CD4-positive, alpha-beta T cell treated with Interleukin-2 at 100 ng/mL for 4 hours (primary cell): ENCODE measurements around the gene FYCO1.
A peak's percentile ranks its signal among the peaks of the same experiment; 100 is the strongest.

Experiments used
- DNase-seq: peaks from one replicate; pipeline ENCODE4 v3.0.0-alpha.2; 2020; ENCODE audit warnings: low spot score

Gene FYCO1

DNA sequence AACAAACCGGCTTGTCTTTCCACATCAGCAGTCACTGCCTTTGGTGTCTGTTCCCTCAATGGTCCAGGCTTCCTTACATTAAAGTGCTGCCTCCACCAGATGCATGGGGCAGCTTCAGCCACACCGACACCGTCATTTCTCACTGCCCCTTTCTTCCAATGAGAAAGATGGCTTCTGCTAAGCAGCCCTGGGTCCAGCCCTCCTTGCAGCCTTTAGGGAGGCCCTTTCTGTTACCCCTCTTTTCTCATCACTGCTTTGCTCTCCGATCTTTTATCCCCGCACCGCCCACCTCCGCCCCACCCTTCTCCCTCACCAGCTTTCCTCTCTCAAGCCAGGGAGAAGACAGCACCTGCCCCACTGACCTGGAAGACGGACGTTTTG lies 80.6 kb downstream of the FYCO1 start:
- DNase-seq: no peak

DNA sequence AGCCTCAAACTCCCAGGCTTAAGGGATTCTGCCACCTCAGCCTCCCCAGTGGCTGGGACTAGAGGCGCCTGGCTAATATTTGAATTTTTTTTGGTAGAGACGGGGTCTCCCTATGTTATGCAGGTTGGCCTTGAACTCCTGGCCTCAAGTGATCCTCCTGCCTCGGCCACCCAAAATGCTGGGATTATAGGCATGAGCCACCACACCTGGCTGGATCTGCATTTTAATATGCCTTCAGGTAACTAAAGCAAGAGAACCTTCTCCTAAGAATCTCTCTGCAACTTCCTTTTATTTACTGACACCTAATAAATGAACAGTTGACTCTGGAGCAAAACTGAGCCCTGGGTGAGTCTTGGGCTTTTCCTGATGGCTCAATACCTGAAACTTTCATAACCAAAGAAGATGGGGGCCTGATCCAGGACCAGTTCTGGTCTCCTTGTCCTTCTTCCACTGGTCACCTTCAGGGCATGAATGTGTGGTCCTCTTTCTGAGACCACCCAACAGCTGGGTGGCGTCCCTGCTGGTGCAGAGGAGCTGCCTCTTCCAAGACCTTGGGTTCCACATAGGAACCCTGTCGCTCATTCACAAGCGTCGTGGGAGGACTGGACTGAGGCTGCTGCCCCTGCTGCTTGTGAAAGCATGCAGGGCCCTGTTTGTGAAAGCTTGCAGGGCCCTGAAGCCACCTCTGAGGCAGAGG lies 81.1 kb downstream of the FYCO1 start:
- no peak for DNase-seq

DNA sequence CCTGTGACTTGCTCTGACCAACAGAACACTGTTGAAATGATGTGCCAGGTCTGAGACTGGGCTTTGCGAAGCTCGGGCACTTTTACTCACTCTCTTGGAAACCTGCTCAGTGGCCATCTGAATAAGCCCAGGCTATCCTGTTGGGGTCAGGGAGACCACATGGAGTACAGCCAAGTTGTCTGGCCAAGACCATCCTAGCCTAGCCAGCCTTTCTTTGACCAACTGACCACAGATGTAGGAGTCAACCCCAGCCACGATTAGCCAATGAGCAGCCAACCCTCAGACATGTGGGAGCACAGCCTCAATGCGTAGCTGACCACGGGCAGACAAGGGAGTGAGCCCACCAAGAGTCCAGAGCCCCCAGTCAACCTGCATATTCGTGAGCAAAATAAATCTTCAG lies 83.2 kb downstream of the FYCO1 start:
- no peak for DNase-seq

- DNase-seq: no peak
These were observed 84.0 kb downstream of the FYCO1 start for GRCh38 chr3:45911511-45912226.

- DNase-seq: no peak
These were observed 84.7 kb downstream of the FYCO1 start for GRCh38 chr3:45910892-45911291.

DNA sequence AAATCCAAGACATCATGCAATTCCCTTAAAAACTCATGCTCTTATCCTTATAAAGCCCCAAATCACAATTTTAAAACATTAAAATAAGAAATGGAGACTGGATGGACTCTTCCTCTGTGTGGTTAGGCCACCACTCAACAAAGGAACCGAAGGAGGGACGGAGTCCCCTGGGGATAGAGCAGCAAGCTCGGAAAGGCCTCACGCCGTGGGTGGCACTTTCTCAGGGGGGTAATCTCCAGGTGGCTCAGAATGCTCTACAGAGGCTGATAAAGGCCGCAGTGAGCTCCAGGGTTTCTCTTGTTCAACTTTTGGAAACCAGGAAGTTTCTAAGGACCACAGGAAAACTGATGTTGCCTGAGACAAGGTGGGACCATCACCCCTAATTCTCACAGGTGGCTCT lies 86.1 kb downstream of the FYCO1 start:
- no peak for DNase-seq

GRCh38 chr3:45908761-45909160 lies 86.9 kb downstream of the FYCO1 start:
- DNase-seq: no peak

DNA sequence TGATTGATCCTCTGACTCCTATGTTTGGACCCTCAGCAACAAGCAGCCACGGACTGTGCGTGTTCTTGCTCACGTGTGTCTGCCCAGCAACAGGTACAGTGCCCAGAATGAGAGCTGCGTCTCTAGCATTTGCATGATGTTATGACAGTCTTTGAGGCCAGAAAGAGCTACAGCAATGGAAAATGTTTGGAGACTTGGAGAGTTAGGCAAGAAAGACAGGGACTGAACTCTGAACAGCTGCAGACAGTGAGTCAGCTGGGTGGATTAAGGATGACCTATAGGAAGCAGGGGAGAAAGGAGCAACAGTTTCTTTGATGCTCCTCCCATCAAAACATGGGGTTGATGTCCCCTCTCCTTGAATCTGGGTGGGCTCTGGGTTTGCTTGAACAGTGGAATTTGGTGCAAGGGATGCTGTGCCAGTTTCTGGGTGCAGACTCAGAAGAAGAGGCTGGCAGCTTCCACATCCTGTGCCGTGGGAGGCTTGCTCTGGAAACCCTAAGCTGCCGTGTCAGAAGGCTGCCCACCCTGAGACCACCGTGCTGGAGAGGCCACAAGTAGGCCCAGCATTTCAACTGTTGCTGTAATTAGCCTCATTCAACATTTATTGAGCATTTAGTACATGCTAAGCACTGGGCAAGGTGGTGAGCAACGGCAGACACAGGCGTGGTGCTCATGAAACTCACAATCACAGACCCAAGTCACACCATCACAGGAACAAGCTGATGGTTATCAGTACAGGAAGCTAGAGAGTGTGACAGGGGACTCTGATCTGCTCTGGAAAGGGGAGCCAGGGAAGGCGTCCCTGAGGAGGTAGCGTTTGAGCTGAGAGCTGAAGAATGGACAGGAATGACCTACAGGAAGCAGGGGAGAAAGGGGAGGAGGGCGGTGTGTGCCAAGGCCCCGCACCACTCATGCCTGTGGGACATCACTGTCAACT lies 87.6 kb downstream of the FYCO1 start:
- peak; percentile 45 for DNase-seq

DNA sequence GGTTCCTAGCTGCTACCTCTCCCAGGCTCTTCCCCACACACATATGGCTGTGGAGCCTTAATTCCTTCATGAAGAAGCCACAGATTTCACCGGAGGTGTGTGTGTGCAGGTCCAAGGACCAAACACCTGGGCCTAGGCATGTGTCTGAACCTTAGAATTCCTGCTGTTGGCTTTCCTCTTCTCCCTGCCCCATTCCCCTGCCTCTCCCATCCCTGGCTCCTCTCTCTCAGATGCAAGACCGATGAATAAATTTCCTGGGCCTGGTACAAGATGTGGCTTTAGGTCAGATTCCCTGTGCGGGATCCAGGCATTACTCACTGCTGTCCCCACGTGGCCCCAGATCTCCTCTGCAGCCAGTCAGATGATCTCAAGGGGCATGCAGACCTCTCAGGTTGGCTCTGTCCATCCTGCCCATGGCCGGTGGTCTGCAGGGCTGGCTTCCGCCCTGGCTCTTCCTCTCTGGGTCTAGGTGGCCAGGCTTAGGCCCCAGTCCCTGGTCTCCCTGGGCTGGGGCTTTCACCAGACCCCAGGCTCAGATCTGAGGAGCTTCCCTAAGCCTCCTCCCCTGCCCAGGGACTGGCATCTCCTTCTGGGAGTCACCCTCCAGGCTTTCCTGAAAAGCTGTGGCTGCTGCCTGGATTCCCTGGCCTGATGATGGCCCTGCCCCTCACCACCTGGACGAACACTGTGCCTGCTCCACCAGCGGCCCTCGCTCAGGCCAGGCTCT lies 88.8 kb downstream of the FYCO1 start:
- no peak for DNase-seq

DNA sequence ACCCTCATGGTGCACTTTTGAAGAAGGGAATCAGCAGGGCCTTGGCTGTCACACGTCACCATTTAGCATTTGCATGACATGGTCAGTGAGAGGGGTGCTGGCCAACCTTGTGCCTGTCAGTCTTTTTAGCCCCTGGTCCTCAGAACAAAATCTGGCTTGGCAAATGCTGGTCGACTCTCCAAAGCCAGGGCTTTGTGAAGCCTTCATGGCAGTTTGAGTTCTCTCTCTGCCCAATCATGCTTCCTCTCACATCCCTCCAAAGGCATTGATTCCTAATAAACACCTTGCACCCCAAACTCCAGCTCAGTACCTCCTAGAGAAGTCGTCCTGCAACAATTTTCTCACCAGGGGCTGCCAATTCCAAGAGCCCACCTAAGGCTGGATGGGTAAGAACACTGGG lies 89.9 kb downstream of the FYCO1 start:
- no peak for DNase-seq

- no peak for DNase-seq
These were observed 90.7 kb downstream of the FYCO1 start for GRCh38 chr3:45904931-45905330.

DNA sequence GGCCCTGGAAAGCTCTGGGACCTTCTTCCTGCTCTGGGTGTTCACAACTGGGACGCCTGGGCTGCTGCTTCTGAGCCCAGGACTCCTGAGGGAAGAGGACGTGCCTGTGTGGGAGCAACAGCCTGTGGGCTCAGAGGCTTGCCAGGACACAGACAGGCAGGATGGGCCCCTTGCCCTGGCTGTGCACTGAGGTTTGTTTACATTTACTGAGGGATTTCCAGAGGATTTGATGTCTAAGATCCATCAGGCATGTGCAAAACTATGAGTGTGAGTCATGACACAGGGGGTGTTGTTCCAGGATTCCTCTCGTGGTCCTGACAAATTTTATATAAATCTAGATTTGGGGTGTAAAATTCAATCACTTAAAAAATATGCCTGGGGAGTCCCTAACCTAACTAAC lies 98.7 kb downstream of the FYCO1 start:
- no peak for DNase-seq

DNA sequence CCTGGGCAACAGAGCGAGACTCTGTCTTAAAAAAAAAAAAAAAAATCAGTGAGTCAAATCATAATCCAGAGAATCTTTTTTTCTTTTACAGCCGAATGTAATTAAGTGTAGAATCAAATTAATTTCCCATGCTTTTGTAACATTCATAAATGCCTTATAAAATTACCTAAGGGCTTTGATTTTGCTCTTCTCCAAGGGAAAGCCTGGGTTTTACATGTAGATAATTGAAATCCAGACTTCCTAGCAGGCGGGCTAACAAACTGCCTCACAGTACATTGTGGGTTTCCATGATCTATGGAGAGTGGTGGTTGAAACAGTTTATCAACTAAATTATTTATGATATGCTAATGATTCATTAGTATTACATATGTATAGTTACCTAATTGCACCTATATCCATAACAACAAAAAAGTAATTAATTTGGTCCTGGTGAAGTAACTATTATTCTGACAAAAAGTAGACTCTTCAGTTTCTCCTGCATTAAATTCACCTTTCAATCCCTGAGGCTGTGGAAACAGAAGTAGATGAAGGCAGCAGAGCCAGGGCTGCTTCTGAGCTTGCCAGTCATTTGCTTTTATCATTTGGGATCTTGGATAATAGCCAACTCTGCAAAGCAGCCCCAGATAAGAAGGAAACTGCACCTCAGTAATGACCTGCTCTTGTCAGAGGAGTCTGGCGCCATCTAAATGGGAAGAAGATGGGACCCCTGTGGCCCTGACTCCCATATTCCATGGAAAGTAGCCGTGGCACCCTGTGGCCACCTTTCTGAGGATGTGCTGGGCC lies 99.7 kb downstream of the FYCO1 start:
- no peak for DNase-seq

GRCh38 chr3:45894015-45894414 lies 101.6 kb downstream of the FYCO1 start:
- DNase-seq: no peak

DNA sequence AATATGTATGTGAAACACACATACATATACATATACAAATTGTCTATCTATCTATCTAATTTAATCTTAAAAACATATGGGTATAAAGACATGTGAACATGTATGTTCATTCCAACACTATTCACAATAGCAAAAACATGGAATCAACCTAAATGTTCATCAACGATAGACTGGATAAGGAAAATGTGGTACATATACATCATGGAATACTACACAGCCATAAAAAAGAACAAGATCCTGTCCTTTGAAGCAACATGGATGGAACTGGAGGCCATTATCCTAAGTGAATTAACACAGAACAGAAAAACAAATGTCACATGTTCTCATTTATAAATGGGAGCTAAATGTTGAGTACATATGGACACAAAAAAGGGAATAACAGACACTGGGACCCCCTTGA lies 103.5 kb downstream of the FYCO1 start:
- no peak for DNase-seq

DNA sequence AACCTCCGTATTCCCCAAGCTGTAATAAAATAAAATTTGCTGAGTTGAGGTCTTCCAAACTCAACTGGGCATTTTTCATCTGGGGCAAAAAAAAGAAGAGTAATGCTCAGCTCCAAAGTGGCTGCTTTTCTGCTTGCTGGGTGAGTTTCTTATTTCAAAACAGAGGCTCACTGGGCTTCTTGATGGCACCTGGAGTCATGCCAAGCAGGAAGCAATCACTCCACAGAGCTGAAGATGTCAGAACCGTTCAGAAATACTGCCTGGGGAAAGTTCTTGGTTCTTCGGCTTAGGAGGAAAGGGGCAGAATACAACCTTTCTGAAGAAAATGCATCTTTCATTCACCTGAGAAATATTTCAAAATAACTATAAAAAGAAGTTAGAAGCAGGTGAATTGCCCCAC lies 105.2 kb downstream of the FYCO1 start:
- DNase-seq: peak; percentile 15

DNA sequence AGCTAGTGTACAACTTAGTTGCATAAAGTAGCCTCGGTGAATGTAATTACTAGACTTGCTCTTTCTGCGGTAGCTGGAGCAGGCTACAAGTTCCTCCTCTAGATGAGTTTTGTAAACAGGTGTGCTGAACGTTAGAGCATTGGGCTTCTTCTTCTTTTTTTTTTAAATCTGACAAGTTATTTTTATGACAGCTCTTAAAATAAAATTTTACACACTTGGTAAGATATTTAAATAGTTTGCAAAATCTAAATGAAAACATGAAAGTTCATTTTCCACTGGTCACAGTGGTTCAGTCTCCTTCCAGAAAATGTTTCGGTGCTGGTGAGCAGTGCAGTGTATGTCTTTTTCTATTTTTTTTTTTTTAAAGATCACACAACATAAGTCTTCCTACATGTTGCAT lies 106.3 kb downstream of the FYCO1 start:
- no peak for DNase-seq

DNA sequence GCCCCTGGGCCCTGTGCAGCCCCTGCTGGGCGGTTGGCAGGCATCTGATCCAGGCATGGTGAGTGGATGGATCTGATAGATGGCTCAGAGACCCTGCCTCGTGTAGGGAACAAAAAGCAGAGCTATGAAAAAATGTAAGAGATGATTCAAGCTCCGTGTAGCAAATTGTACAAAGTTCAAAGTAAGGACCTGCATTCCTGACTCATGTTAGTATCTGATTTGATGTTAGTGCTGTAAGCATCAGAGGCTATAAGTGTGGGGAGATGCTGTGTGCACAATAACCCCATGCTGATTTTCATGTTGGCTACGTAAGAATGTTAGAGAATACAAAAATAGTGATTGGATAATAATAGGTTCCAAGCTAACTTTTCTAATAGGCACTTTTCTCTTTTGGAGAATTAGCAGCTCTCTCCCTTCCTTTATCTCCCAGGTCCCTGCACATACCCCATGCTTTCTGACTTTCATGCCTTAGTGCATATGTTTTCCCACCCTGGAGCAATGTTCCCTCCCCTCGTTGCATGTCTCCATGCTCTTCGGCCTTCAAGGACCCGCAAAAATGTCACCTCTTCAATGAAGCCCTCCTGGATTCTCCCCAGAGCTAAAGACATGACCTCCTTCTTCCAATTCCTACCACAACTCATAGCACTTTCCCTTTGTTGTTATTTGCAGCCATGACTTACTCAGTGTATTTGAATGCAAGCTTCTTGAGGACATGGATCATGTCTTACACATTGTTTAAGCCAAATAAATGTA lies 107.7 kb downstream of the FYCO1 start:
- DNase-seq: no peak

- no peak for DNase-seq
These were observed 108.3 kb downstream of the FYCO1 start for GRCh38 chr3:45887285-45887684.

DNA sequence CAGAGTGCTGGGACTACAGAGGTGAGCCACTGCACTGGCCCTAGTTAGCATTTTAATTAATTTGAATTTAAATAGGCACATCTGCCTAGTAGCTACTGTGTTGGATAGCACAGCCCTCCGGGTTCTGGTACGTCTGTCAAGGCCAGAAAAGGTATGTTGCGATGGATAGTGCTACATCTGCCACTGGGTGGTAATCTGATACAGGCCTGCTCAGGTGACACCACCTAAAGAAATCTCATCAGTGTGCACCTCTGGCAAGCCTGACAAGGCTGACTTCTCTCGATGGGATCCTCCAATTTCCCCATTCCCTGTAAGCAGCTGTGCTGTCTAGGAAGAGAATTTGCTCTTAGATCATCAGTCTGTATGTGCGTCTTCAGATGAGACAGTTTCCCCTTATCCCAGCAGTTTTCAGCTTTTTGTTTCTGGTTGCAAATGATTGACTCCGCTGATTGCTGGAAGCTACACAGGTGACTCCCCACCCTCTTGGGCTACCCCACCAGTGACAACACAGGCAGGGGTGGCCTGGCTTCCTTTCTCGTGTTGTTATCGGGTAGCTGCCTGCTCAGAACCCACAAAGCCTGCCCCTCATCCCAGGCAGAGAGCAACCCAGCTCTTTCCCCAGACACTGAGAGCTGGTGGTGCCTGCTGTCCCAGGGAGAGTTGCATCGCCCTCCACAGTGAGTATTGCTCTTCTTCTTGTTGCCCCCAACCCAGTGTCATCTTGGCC lies 109.5 kb downstream of the FYCO1 start, which contains the start of gene CCR9:
CCR9 (plus strand) TSS at position 565 of the 727 bp plus-strand sequence. CDS start 8,391 bp downstream, outside the sequence.
- no peak for DNase-seq
